8988T (cell line): ENCODE measurements around the gene SP7.
"Not testable (repeated sequence)": the region's sequence is repeated elsewhere in the genome, so short reads cannot be mapped to it uniquely, and the experiment has no call there.

Source experiments
- DNase-seq: peaks from one replicate; pipeline ENCODE4 v3.0.0; 2011

The SP7 gene

DNA sequence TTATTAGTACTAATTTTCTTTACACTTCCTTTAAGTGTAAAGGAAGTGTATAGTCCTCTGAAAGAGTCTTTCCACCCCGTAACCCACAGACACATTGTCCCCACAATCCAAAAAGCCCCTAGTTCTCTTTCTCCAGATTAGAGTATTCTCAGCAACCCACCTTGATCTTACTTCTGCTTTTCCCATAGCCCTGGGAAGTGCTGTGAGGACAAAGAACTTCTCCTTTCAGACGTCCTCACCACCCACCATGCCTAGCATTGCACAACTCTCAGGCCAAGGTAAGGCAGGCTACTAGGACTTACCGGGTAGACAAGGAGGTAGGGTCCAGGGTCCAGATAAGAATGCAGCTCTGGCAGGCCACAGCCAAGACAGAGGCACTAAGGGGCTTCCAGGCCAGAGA lies 22.2 kb downstream of the SP7 start:
- DNase-seq = no peak

- no peak for DNase-seq
These were observed 27.9 kb downstream of the SP7 start for GRCh38 chr12:53308276-53308675.

DNA sequence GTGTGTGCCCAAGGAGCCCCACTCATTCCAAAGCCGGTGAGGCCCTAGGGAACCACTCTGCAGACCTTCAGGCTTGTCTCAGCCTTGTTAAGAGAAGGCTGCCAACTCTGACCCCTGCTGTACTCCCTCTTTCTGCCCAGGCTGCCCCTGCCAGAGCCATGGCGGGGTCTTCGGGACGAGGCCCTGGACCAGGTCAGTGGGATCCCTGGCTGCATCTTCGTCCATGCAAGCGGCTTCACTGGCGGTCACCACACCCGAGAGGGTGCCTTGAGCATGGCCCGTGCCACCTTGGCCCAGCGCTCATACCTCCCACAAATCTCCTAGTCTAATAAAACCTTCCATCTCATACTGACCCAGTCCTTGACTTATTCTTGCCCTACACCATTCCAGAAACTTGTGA lies 29.3 kb downstream of the SP7 start:
- DNase-seq = no peak

DNA sequence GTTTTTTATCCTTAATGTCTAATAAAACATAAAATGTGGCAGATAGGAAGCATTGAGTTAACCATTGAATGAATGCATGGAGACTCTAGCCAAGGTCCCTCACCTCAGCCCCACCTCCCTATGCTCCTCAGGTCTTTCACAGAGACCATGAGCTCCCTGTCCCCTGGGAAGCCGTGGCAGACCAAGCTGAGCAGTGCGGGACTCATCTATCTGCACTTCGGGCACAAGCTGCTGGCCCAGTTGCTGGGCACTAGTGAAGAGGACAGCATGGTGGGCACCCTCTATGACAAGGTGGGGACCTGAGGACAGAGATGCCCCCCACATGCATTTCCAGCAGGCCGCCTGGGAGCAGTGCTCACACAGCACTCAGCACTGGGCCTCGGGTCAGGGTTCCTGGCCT lies 33.3 kb downstream of the SP7 start:
- DNase-seq = no peak

- no peak for DNase-seq
These were observed 36.0 kb downstream of the SP7 start for GRCh38 chr12:53300187-53300586.

GRCh38 chr12:53299454-53300180 lies 36.5 kb downstream of the SP7 start, which contains the start of gene MYG1:
TSS of gene MYG1 (plus strand) at chr12:53299695. CDS start at chr12:53299738, 43 bp downstream.
- DNase-seq = peak; percentile 80

DNA sequence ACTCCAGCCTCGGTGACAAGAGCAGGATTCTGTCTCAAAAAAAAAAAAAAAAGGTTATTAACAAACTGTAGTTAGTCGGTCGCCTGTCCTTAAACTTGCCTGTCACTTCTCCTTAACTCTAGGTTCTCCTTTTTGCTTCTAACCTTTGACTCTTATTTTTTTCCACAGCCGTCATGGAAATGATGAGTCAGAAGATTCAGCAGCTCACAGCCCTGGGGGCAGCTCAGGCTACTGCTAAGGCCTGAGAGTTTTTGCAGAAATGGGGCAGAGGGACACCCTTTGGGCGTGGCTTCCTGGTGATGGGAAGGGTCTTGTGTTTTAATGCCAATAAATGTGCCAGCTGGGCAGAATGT lies 37.1 kb downstream of the SP7 start:
- no peak for DNase-seq

DNA sequence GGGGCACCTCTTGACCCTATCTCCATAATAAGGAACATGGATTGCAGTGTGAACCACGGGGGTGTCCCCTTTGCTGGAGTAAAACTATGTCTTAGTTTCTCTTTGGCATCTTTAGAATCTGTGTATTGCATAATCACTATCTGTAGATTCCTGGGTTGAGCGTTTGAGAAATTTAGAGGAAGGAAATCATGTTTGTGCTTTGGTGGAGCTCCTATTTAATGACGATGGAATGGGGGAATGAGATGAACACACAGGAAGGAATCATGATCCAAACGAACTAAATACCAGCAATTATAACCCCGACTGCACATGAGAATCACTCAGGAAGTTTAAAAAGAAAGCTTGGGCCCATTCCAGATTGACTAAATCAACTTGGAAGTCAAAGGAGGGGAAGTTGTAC lies 38.0 kb downstream of the SP7 start:
- no peak for DNase-seq

DNA sequence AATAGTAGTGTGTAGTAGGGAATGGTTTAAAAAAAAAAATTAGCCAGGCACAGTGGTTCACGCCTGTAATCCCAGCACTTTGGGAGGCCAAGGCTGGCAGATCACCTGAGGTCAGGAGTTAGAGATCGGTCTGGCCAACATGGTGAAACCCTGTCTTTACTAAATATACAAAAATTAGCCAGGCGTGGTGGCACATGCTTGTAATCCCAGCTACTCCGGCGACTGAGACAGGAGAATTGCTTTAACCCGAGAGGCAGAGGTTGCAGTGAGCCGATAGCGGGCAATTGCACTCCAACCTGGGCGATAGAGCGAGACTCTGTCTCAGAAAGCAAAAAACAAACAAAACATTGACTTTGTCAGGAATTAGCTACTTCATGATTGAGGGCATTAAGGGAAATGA lies 39.0 kb downstream of the SP7 start:
- not testable (repeated sequence) for DNase-seq

DNA sequence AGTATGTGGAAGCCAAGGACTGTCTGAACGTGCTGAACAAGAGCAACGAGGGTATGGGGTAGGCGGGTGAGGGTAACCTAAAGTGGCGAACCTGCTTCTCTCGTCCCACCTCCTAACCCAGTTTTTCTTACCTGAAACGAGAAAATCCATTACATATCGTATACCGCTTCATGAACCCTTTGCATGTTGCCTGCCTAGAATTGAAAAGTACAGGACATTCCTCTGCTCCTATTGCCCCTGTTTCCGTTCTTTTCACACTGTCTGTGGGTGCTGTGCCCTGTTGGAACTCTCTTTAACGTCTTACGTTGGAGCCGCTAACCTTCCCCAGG lies 40.3 kb downstream of the SP7 start:
- no peak for DNase-seq

DNA sequence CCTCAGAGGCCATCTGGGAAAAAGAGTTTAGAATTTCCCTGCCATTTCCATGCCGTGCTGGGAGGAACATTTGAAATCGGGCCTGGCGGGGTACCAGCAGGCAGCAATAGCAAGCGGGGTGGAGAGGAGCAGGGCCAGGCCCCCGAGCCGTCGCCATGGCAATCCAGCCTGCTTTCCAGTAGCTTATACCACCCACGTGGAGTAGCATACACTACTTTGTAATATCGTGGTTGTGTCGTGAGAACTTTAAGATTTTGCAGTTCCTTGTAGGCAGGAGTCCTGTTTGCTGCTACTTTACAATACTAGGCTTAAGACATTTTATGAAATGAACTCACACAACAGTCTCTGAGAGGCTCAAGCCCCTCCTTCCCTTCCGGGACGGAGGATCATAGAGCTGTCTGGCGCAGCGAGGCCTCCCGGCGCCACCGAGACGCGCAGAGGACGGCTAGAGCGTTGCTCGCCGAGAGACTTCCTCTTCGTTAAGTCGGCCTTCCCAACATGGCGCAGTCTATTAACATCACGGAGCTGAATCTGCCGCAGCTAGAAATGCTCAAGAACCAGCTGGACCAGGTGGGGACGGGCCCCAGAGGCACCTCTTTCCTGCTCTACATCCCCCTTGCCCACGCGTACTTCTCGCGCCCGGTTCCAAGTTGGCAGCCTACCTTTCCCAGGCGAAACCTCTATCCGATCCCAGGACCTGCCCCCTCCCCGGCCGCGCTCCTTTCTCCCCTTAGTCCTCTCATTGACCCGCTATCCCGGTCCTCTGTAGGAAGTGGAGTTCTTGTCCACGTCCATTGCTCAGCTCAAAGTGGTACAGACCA lies 40.9 kb downstream of the SP7 start, which contains the start of gene PFDN5:
Gene PFDN5, plus strand, starts transcription at position 473 of the 821 bp plus-strand sequence. Its CDS starts 26 bp downstream, at position 499.
- peak; percentile 81 for DNase-seq

DNA sequence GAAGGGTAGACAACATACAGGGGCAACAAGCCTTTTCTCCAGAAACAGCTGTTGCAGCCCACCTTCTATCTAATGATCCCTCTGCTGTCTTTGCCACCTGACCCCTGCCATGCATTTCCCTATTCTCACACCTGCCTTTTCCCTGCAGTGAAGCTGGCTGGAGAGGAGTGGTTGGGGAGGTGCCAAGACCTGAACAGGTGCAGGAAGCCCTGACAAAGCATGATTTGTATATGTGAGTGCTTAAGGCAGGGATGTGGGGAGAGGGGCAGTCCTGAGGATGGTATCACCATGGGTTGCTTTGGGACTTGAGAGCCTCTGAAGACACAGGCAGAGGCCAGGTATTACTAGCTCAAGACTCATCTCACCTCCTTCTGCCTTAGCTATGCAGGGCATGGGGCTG lies 43.7 kb downstream of the SP7 start:
- no peak for DNase-seq

DNA sequence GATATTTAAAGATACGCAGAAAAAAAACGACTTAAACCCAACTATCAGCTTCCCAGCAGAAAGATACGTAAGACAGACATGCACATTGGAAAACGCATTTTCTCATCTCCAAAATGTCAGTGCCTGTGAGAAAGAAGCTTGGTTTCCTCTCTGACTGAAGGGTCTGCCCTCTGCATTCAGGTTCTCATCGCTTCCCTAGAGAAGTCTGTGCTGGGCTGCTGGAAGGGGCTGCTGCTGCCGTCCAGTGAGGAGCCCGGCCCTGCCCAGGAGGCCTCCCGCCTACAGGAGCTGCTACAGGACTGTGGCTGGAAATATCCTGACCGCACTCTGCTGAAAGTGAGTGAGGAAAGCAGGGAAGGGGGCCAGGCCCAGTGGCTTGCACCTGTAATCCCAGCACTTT lies 45.5 kb downstream of the SP7 start:
- no peak for DNase-seq

GRCh38 chr12:53289891-53290290 lies 46.3 kb downstream of the SP7 start:
- DNase-seq = no peak

DNA sequence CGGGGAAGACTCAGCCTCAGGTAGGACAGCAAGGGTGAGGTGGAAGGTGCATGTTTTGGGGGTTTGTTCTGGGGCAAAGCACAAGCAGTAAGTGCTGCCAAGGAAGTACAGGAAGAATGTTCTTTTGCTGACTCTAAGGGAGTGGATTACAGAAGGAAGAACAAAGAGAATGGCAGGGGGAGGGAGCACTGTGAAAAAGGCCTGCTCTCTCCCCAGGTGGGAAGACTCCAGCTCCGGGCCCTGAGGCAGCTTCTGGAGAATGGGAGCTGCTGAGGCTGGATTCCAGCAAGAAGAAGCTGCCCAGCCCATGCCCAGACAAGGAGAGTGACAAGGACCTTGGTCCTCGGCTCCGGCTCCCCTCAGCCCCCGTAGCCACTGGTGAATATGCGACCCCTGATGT lies 47.8 kb downstream of the SP7 start:
- no peak for DNase-seq

DNA sequence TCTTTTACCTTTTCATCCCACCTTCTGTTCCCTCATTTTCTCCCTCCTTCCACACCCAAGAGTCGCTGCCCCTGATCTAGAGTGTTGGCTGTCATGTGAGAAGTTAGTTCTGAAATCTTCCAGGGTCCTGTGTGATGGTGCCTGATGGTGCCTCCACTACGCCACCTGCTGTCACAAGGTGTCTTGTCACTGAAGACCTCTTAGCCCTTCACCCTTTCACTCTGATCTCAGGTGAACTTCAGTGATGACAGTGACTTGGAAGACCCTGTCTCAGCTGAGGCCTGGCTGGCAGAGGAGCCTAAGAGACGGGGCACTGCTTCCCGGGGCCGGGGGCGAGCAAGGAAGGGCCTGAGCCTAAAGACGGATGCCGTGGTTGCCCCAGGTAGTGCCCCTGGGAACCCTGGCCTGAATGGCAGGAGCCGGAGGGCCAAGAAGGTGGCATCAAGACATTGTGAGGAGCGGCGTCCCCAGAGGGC lies 48.4 kb downstream of the SP7 start:
- peak; percentile 64 for DNase-seq

GRCh38 chr12:53286448-53286847 lies 49.7 kb downstream of the SP7 start:
- DNase-seq = no peak

GRCh38 chr12:53279888-53280498 lies 56.2 kb downstream of the SP7 start:
- no peak for DNase-seq

DNA sequence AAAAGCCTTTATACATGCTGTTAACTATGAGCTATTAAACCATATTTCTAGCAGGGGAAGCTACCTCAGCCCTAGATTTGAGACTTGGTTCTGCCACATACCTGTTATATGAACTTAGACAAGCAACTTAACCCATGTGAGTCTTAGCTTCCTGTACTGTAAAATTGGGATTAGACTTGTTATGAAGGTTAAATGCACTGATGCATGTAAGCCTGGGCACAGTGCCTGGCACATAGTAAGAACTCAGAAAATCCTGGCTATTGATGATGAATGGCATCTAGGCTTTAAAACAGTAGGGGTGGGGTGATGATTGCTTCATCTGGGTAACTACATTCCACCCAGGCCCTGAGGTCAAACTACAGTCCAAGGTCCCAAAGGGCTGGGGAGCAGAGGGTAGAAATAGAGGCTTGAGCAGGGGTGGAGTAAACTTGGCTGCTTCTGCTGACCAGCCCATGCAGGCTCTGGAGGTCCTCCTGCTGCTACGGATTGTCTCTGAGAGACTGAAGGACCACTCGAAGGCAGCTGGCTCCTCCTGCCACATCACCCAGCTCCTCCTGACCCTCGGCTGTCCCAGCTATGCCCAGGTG lies 56.8 kb downstream of the SP7 start:
- no peak for DNase-seq

DNA sequence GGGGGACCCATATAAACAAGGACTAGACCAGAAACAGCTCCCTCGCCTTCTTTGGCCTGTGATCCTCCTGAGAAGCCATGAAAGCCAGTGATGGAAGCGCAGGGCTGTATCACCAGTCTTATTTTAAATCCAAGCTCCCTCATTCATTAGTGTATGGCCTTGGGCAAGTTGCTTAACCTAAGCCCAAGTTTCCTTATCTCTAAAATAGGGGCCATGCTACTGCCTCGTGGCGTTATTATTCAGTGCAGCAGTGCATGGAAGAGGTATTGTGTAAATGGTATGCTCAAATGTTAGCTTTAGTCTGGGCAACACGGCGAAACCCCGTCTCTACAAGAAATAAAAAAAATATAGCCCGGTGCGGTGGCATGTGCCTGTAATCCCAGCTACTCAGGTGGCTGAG lies 58.2 kb downstream of the SP7 start:
- DNase-seq = no peak
